HG03108 (cell line): ENCODE results near the gene AKAP13.
"Not testable (repeated sequence)": the region's sequence is repeated elsewhere in the genome, so short reads cannot be mapped to it uniquely, and the experiment has no call there.

Experiments
- ATAC-seq: cut with Tn5 transposase; IDR thresholded peaks from one replicate; pipeline ENCODE4 v1.9.1; 2021; ENCODE audit warnings: moderate library complexity; ENCODE audit not compliant: unreplicated experiment

The AKAP13 gene

GRCh38 chr15:85639752-85640381, 259.5 kb downstream of the AKAP13 start:
- ATAC-seq: peak; percentile 50

GRCh38 chr15:85642065-85642692, 261.8 kb downstream of the AKAP13 start:
- ATAC-seq: no peak

GRCh38 chr15:85642693-85643066, 262.3 kb downstream of the AKAP13 start:
- ATAC-seq: no peak

GRCh38 chr15:85646538-85647091, 266.2 kb downstream of the AKAP13 start:
- ATAC-seq: peak; percentile 95

- ATAC-seq: no peak
Observed at GRCh38 chr15:85649372-85649771, 269.0 kb downstream of the AKAP13 start.

- ATAC-seq: no peak
Observed at GRCh38 chr15:85651548-85651947, 271.1 kb downstream of the AKAP13 start.

GRCh38 chr15:85652457-85652856, 272.1 kb downstream of the AKAP13 start:
- no peak for ATAC-seq

- ATAC-seq: no peak
Observed at GRCh38 chr15:85657132-85657531, 276.7 kb downstream of the AKAP13 start.

GRCh38 chr15:85658816-85659215, 278.4 kb downstream of the AKAP13 start:
- ATAC-seq: no peak

GRCh38 chr15:85661859-85662258, 281.5 kb downstream of the AKAP13 start:
- no peak for ATAC-seq

GRCh38 chr15:85665677-85666076, 285.3 kb downstream of the AKAP13 start:
- not testable (repeated sequence) for ATAC-seq

- ATAC-seq: peak; percentile 83
Observed at GRCh38 chr15:85667491-85668424, 287.4 kb downstream of the AKAP13 start.

- no peak for ATAC-seq
Observed at GRCh38 chr15:85671156-85671555, 290.8 kb downstream of the AKAP13 start.

- no peak for ATAC-seq
Observed at GRCh38 chr15:85672332-85673084, 292.1 kb downstream of the AKAP13 start.

- ATAC-seq: no peak
Observed at GRCh38 chr15:85673326-85673725, 292.9 kb downstream of the AKAP13 start.

- no peak for ATAC-seq
Observed at GRCh38 chr15:85676342-85677098, 296.1 kb downstream of the AKAP13 start.

GRCh38 chr15:85679231-85679630, 298.8 kb downstream of the AKAP13 start:
- no peak for ATAC-seq

- no peak for ATAC-seq
Observed at GRCh38 chr15:85681386-85681785, 301.0 kb downstream of the AKAP13 start.

- no peak for ATAC-seq
Observed at GRCh38 chr15:85684174-85684710, 303.8 kb downstream of the AKAP13 start.

- no peak for ATAC-seq
Observed at GRCh38 chr15:85685356-85685755, 305.0 kb downstream of the AKAP13 start.
